NCI-H146 treated with DMSO at 0.1 percent for 48 hours (cell line): ENCODE measurements around the gene ARPC5.
"Not testable (repeated sequence)": the region's sequence is repeated elsewhere in the genome, so short reads cannot be mapped to it uniquely, and the experiment has no call there.

Source experiments
- DNase-seq: peaks from one replicate; lab custom pipeline; 2025; ENCODE audit not compliant: unreplicated experiment; lab: John Stamatoyannopoulos, UW

ARPC5 gene

GRCh38 chr1:183646776-183647175, 11.2 kb upstream of the ARPC5 start:
- DNase-seq, result no peak

GRCh38 chr1:183645531-183645930, 9.9 kb upstream of the ARPC5 start:
- DNase-seq, result no peak

- DNase-seq, result no peak
Observed at GRCh38 chr1:183642166-183642565, 6.6 kb upstream of the ARPC5 start.

- no peak for DNase-seq
Observed at GRCh38 chr1:183640193-183640592, 4.6 kb upstream of the ARPC5 start.

GRCh38 chr1:183638649-183639387, 3.2 kb upstream of the ARPC5 start:
- no peak for DNase-seq

- no peak for DNase-seq
Observed at GRCh38 chr1:183636783-183637182, 1.2 kb upstream of the ARPC5 start.

- DNase-seq, result no peak
Observed at GRCh38 chr1:183636334-183636682, 725 bp upstream of the ARPC5 start.

GRCh38 chr1:183635099-183635605, 431 bp downstream of the ARPC5 start:
- no peak for DNase-seq

GRCh38 chr1:183634429-183635065, 1.0 kb downstream of the ARPC5 start:
- DNase-seq, result no peak

- DNase-seq, result no peak
Observed at GRCh38 chr1:183633676-183634343, 1.8 kb downstream of the ARPC5 start.

GRCh38 chr1:183632964-183633363, 2.6 kb downstream of the ARPC5 start:
- no peak for DNase-seq

GRCh38 chr1:183632114-183632513, 3.5 kb downstream of the ARPC5 start:
- no peak for DNase-seq

GRCh38 chr1:183630748-183631147, 4.8 kb downstream of the ARPC5 start:
- no peak for DNase-seq

GRCh38 chr1:183628537-183628936, 7.0 kb downstream of the ARPC5 start:
- no peak for DNase-seq

- DNase-seq, result not testable (repeated sequence)
Observed at GRCh38 chr1:183626236-183626635, 9.3 kb downstream of the ARPC5 start.

GRCh38 chr1:183622884-183623785, 12.4 kb downstream of the ARPC5 start:
- peak; percentile 10 for DNase-seq

GRCh38 chr1:183622013-183622412, 13.6 kb downstream of the ARPC5 start:
- DNase-seq, result no peak

GRCh38 chr1:183620311-183620710, 15.3 kb downstream of the ARPC5 start:
- no peak for DNase-seq

- no peak for DNase-seq
Observed at GRCh38 chr1:183619781-183620180, 15.8 kb downstream of the ARPC5 start.

- not testable (repeated sequence) for DNase-seq
Observed at GRCh38 chr1:183618202-183618601, 17.4 kb downstream of the ARPC5 start.

- not testable (repeated sequence) for DNase-seq
Observed at GRCh38 chr1:183612975-183613374, 22.6 kb downstream of the ARPC5 start.
